OCI-LY1 (cell line): ENCODE measurements around the gene MCC.

ENCODE experiments used
- H2AFZ ChIP-seq: fragments of 200-600 bp; sonication (generic), shearing (Covaris generic); 2 replicates; pipeline ENCODE4 v1.6.0; 2014; ENCODE audit warnings: antibody characterized with exemption, mild to moderate bottlenecking, low read length
- H3F3A ChIP-seq: fragments of 200-600 bp; sonication (generic), shearing (Covaris generic); 2 replicates; pipeline ENCODE4 v1.6.0; 2014; ENCODE audit warnings: mild to moderate bottlenecking, antibody characterized with exemption, low read length, moderate library complexity; ENCODE audit not compliant: insufficient read depth
- H3K27ac ChIP-seq: fragments of 200-600 bp; sonication (generic); 2 replicates; pipeline ENCODE4 v1.5.1; 2014; ENCODE audit warnings: low read length, mixed run types, mild to moderate bottlenecking, low read depth; ENCODE audit not compliant: poor library complexity, severe bottlenecking
- H3K27me3 ChIP-seq: fragments of 200-600 bp; sonication (generic); 2 replicates; pipeline ENCODE4 v1.6.0; 2014; ENCODE audit warnings: antibody characterized with exemption, mild to moderate bottlenecking, low read length, moderate library complexity; ENCODE audit not compliant: insufficient read depth
- H3K36me3 ChIP-seq: fragments of 200-600 bp; sonication (generic); 2 replicates; pipeline ENCODE4 v1.6.1; 2014; ENCODE audit warnings: mild to moderate bottlenecking, antibody characterized with exemption, low read length, moderate library complexity, mixed read lengths; ENCODE audit not compliant: insufficient read depth
- H3K4me1 ChIP-seq: fragments of 200-600 bp; sonication (generic); 2 replicates; pipeline ENCODE4 v1.5.1; 2014; ENCODE audit warnings: mild to moderate bottlenecking, low read length, moderate library complexity; ENCODE audit not compliant: insufficient read depth, severe bottlenecking
- H3K4me2 ChIP-seq: fragments of 200-600 bp; sonication (generic), shearing (Covaris generic); 2 replicates; pipeline ENCODE4 v1.6.1; 2014; ENCODE audit warnings: low read length
- H3K4me3 ChIP-seq: fragments of 200-600 bp; sonication (generic); 2 replicates; pipeline ENCODE4 v1.5.1; 2014; ENCODE audit warnings: low read length, low read depth, mild to moderate bottlenecking, mixed read lengths; ENCODE audit not compliant: poor library complexity, severe bottlenecking
- H3K79me2 ChIP-seq: fragments of 200-600 bp; shearing (Covaris generic); 2 replicates; pipeline ENCODE4 v1.6.1; 2016; ENCODE audit warnings: mixed run types, low read length, mixed read lengths; ENCODE audit not compliant: insufficient read depth
- H3K9ac ChIP-seq: fragments of 200-600 bp; sonication (generic), shearing (Covaris generic); 2 replicates; pipeline ENCODE4 v1.6.1; 2014; ENCODE audit warnings: mild to moderate bottlenecking, low read length, mixed read lengths
- H3K9me2 ChIP-seq: fragments of 200-600 bp; sonication (generic), shearing (Covaris generic); 2 replicates; pipeline ENCODE4 v1.6.1; 2014; ENCODE audit warnings: low read depth, mild to moderate bottlenecking, low read length, mixed read lengths
- H3K9me3 ChIP-seq: fragments of 200-600 bp; shearing (Covaris generic); 2 replicates; pipeline ENCODE4 v1.6.1; 2014; ENCODE audit warnings: low read length, mixed read lengths
- H4K20me1 ChIP-seq: fragments of 200-600 bp; sonication (generic), shearing (Covaris generic); 2 replicates; pipeline ENCODE4 v1.6.0; 2016; ENCODE audit warnings: mild to moderate bottlenecking, low read length; ENCODE audit not compliant: insufficient read depth
- EZH2 ChIP-seq: fragments of 200-600 bp; sonication (generic), shearing (Covaris generic); IDR thresholded peaks from 2 replicates; pipeline ENCODE4 v1.8.0; 2017; ENCODE audit warnings: borderline replicate concordance, mixed run types, mild to moderate bottlenecking, antibody characterized with exemption, low read length, moderate library complexity, mixed read lengths
- TF ChIP-seq, protein P1 (sequence below): fragments of 200-600 bp; sonication (generic), shearing (Covaris generic); IDR thresholded peaks from 2 replicates; pipeline ENCODE4 v1.5.1; 2017; ENCODE audit warnings: mild to moderate bottlenecking, antibody characterized with exemption, low read length, moderate library complexity, mixed read lengths

The MCC gene

DNA sequence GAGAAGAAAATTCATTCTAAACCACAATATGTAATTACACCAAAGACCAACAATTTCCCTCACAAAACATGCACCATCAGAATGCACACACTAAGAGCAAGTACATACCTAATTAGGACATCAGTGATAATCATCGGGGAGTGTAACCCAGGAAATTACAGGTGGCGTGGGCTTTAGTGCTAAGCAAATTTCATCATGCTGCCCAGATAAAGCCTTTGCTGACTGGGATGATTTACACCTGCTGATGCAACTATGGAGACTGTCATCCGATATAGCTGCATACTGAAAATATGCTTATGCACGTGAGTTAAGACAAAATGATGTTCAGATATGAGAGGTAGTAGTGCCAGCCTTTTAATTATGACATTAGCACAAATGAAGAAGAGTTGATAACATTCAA is 388.4 kb downstream of the MCC start:
- no peaks in the 10 kb centered on the region for H3K9me3 ChIP-seq
- H3K9ac ChIP-seq, result no peak overlapping the region

DNA sequence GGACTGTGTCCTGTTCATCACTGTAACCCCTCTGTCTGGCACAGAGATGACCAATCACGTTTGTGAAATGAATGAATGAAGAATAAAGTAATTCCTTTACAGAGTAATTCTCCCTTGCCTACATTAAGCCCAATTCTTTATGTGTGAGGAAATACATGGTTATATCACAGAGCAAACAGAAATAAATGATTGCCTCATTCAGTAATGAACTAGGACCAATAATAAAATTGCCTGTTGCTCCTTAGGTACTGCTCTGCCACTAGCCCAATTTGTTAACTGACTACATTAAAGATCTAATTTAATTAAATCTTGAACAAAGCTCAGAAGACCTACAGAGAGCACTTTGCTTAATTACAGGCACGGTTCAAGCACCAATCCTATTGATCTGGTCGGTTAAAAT is 389.9 kb downstream of the MCC start:
- no peaks in the 10 kb centered on the region for H3K9me2 ChIP-seq
- no peaks in the 10 kb centered on the region for H3K79me2 ChIP-seq
- no peak overlapping the region for H2AFZ ChIP-seq
- no peaks in the 10 kb centered on the region for H4K20me1 ChIP-seq
- no peaks in the 10 kb centered on the region for H3K36me3 ChIP-seq
- no peaks in the 10 kb centered on the region for H3F3A ChIP-seq
- H3K4me2 ChIP-seq, result no peak overlapping the region
- H3K9ac ChIP-seq, result no peak overlapping the region
- no peaks in the 10 kb centered on the region for H3K4me1 ChIP-seq
- no peak overlapping the region for H3K27ac ChIP-seq
- no peaks in the 10 kb centered on the region for H3K27me3 ChIP-seq
- no peak overlapping the region for H3K4me3 ChIP-seq
- H3K9me3 ChIP-seq, result no peaks in the 10 kb centered on the region
- TF ChIP-seq, protein P1, sequence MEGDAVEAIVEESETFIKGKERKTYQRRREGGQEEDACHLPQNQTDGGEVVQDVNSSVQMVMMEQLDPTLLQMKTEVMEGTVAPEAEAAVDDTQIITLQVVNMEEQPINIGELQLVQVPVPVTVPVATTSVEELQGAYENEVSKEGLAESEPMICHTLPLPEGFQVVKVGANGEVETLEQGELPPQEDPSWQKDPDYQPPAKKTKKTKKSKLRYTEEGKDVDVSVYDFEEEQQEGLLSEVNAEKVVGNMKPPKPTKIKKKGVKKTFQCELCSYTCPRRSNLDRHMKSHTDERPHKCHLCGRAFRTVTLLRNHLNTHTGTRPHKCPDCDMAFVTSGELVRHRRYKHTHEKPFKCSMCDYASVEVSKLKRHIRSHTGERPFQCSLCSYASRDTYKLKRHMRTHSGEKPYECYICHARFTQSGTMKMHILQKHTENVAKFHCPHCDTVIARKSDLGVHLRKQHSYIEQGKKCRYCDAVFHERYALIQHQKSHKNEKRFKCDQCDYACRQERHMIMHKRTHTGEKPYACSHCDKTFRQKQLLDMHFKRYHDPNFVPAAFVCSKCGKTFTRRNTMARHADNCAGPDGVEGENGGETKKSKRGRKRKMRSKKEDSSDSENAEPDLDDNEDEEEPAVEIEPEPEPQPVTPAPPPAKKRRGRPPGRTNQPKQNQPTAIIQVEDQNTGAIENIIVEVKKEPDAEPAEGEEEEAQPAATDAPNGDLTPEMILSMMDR, result no peak
- TF ChIP-seq EZH2, result no peak

More for the DNA sequence above, 388.4 kb downstream of the MCC start:
- Histone ChIP-seq H3K4me1 (no peaks in the 10 kb centered on the region), H3K4me3 (no peak overlapping the region), H3F3A (no peaks in the 10 kb centered on the region), H3K27me3 (no peaks in the 10 kb centered on the region), H3K79me2 (no peaks in the 10 kb centered on the region), H2AFZ (no peak overlapping the region), H3K9me2 (no peaks in the 10 kb centered on the region), H4K20me1 (no peaks in the 10 kb centered on the region), H3K4me2 (no peak overlapping the region), H3K36me3 (no peaks in the 10 kb centered on the region), H3K27ac (no peak overlapping the region)
- TF ChIP-seq EZH2, result no peak
- TF ChIP-seq, protein P1, result no peak

DNA sequence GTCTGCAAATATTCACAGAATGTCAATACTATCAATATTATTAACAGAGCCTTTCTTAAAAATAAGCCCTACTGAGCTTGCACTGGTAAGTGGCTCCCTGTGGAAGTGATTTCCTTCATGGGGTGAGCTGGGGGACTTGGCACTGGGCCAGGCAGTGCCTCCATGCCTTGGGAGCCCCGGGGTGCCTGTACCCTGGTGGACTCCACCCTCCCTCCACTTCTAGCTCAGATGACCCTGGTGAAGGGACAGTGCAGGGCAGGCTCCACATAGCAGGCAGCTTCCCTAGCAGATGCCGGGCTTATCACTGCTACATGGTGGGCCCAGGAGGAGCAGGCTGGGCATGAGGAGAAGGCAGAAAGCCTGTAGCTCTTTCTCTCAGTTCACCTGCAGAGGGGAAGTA is 392.4 kb downstream of the MCC start:
- Histone ChIP-seq H3K27ac (no peak overlapping the region), H3F3A (no peaks in the 10 kb centered on the region), H3K36me3 (no peaks in the 10 kb centered on the region), H3K4me1 (no peaks in the 10 kb centered on the region), H2AFZ (no peak overlapping the region), H3K79me2 (no peaks in the 10 kb centered on the region), H4K20me1 (no peaks in the 10 kb centered on the region), H3K4me2 (no peak overlapping the region), H3K4me3 (no peak overlapping the region), H3K9me3 (no peaks in the 10 kb centered on the region), H3K9me2 (no peaks in the 10 kb centered on the region), H3K9ac (no peak overlapping the region), H3K27me3 (no peaks in the 10 kb centered on the region)
- TF ChIP-seq EZH2, result no peak
- TF ChIP-seq, protein P1, result no peak
